Omental fat pad (tissue), 4 donors: Measurements from ENCODE around the gene SPARC. TPM values are rescaled to one million over a fixed set of nuclear protein-coding genes. Genes with fewer than 3 reads are reported as not detected.

Experiments
- ATAC-seq: fragments of 150-250 bp; one replicate; pipeline ENCODE4 v1.9.1; 2016; ENCODE audit warnings: mild to moderate bottlenecking, moderate library complexity; ENCODE audit not compliant: low FRiP score
- DNase-seq: peaks from one replicate; pipeline ENCODE4 v3.0.0-alpha.2; 2019; ENCODE audit warnings: low spot score
- CTCF ChIP-seq, 3 donors: fragments of 450-650 bp; IDR thresholded peaks; one replicate each; pipeline ENCODE4 v1.5.1; 2016 to 2017; ENCODE audit warnings: antibody characterized with exemption in 3 of 3, mild to moderate bottlenecking in 3 of 3, moderate library complexity in 2 of 3
- total RNA-seq, 4 donors: library from RNA; depleted of rRNA; stranded (reverse); fragments of >200 nt; gene quantifications; one replicate each; pipeline ENCODE4 v1.1.0, GENCODE V29; 2016

The SPARC gene
- total RNA-seq, 4 donors from 2014 or later = 579 to 1,303 (median 656) TPM

DNA sequence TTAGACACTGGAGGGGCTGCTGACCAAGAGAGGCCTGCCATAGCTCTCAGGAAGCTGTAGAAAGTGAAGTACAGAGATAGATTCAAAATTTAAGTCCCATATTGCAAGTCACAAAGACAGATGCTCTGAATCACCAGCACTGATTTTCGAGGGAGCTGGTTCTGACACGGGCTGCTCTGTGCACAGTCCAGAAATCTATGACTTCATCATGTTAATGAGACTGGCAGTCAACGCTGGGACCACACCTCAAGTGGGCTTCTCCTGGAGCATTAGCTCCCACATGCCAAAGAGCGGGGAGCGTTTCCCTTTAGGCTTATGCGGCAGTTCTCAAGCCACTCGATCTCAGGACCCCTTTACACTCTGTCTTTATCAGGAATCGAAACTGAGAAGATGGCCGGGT is 61.4 kb downstream of the SPARC start:
- no peak for ATAC-seq
- DNase-seq = no peak
- no peak for TF ChIP-seq CTCF (IDR thresholded peaks at IDR 0.05)

DNA sequence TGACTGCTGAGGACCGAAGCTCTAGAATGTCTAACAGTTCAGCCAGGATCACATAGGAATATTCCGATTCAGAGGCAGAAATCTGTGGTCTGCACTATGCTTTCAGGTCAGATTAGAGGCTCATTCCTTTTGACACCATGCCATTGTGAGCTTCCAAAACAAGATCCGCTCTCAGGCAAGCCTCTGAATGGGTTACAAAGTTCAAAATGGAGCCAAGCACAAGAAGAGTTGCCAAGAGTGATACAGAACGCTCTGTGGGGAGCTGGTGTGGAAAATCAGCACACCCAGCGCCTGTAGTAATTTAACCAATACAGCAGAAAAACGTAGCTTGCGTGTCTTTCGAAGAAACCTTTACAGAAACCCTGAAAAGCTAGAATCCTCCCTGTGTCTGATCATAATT is 62.2 kb downstream of the SPARC start:
- ATAC-seq (no peak), DNase-seq (no peak)
- TF ChIP-seq CTCF (IDR thresholded peaks at IDR 0.05) = no peak

DNA sequence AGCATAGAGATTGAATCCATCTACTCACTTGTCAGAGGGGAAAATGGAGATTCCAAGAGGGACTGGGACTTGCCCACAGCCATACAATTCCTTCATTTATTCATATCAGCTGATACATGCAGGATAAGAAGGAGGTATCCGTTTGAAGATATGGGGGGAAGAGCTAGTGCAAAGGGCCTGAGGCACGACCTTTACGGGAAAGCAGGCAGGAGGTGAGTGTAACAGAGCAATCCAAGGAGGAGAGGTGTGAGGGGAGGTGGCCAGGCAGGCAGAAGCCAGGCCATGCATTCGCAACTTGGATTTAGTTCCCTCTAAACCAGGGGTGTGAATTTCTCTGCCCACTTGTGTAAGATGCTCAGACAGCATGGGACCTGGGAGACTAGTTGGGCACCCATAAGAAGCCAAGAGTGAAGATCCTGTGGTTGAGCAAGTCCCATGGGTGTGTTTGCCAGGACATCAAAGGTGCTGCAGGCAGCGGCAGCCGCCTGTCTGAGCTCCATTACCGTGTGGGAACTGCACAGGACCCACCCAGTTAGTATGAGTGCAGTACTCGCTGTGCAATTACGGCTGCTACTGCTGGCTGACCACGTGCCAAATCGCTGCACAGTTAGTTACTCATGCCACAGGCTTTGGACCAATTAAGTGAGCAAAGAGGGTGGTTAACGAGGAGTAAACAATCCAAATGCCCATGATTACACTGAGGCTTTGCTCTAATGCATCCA is 64.2 kb downstream of the SPARC start:
- TF ChIP-seq CTCF (IDR thresholded peaks at IDR 0.05) = no peak
- ATAC-seq = no peak
- no peak for DNase-seq

GRCh38 chr5:151620461-151620840 is 66.3 kb downstream of the SPARC start:
- no peak for ATAC-seq
- DNase-seq = no peak
- no peak for TF ChIP-seq CTCF (IDR thresholded peaks at IDR 0.05)

DNA sequence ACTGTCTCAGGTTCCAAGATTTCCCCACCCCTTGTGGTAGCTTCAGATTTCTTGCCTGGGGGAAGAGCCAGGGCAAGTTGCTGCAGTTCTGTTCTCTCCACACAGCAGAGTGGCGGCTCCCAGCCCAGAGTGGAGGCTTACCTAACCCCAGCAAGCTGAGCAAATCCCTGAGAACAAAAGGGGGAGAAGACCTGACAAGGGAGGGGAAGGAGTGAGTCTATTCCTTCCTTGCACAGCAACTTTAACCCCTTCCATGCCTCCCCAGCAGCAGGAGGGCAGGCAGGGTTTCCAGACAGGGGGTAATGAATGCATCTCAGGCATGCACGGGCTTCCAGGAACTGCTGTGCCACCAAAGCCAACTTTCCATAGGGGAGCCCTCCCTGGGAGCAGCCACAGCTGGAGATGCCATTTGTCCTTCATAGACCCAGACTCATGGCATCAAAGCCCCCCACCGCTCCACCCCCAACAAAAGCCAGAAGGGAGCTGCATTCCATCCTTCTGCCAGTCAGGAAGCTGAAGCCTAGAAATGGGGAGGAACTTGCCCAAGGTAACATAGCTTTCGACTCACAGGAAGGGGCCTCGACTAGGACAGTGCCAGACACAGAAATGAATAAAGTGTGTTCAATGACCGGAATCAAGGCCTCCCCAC is 66.8 kb downstream of the SPARC start:
- no peak for DNase-seq
- TF ChIP-seq CTCF (IDR thresholded peaks at IDR 0.05) = no peak
- ATAC-seq = no peak

- no peak for ATAC-seq
- no peak for TF ChIP-seq CTCF (IDR thresholded peaks at IDR 0.05)
- no peak for DNase-seq
These were observed 67.8 kb downstream of the SPARC start for GRCh38 chr5:151618907-151619306.
